HEK293T (cell line): ENCODE measurements around the gene CAPN7.

Experiments
- BHLHE40 ChIP-seq: fragments of 450-650 bp; IDR thresholded peaks from 2 replicates; pipeline ENCODE4 v1.6.1; 2016; ENCODE audit warnings: mild to moderate bottlenecking, moderate library complexity, borderline replicate concordance
- CTBP1 ChIP-seq: fragments of 450-650 bp; IDR thresholded peaks from 2 replicates; pipeline ENCODE4 v1.6.1; 2016; ENCODE audit warnings: borderline replicate concordance
- FOXA1 ChIP-seq: fragments of 450-650 bp; IDR thresholded peaks from 2 replicates; pipeline ENCODE4 v1.6.1; 2016; ENCODE audit warnings: mild to moderate bottlenecking
- FOXM1 ChIP-seq: fragments of 450-650 bp; IDR thresholded peaks from 2 replicates; pipeline ENCODE4 v1.6.1; 2017; ENCODE audit warnings: mild to moderate bottlenecking, borderline replicate concordance
- HDGF ChIP-seq: fragments of 450-650 bp; IDR thresholded peaks from 2 replicates; pipeline ENCODE4 v1.6.1; 2017; ENCODE audit warnings: antibody characterized with exemption, borderline replicate concordance
- L3MBTL2 ChIP-seq: fragments of 450-650 bp; conservative IDR thresholded peaks from 2 replicates; pipeline ENCODE4 v1.6.1; 2016; ENCODE audit warnings: mild to moderate bottlenecking
- SP1 ChIP-seq: fragments of 450-650 bp; IDR thresholded peaks from 2 replicates; pipeline ENCODE4 v1.6.1; 2017
- SUZ12 ChIP-seq: fragments of 450-650 bp; IDR thresholded peaks from 2 replicates; pipeline ENCODE4 v1.6.1; 2016; ENCODE audit warnings: mild to moderate bottlenecking
- ZNF384 ChIP-seq: fragments of 450-650 bp; IDR thresholded peaks from 2 replicates; pipeline ENCODE4 v1.6.1; 2016

GRCh38 chr3:15221574-15222217 lies 15.7 kb downstream of the CAPN7 start:
- no peak for TF ChIP-seq FOXA1
- no peak for TF ChIP-seq SP1
- TF ChIP-seq FOXM1, result no peak
- TF ChIP-seq BHLHE40, result no peak
- no peak for TF ChIP-seq L3MBTL2
- no peak for TF ChIP-seq CTBP1
- TF ChIP-seq HDGF, result no peak
- no peak for TF ChIP-seq ZNF384
- no peak for TF ChIP-seq SUZ12
